Lung microvascular endothelial cell (primary cell): ENCODE results near the gene LPCAT1. TPM values are rescaled to one million over a fixed set of nuclear protein-coding genes. Genes with fewer than 3 reads are reported as not detected.
A peak's percentile ranks its signal among the peaks of the same experiment; 100 is the strongest.
"Not testable (repeated sequence)": the region's sequence is repeated elsewhere in the genome, so short reads cannot be mapped to it uniquely, and the experiment has no call there.

Source experiments
- DNase-seq, 2 donors: peaks; one replicate each; pipeline versions ENCODE4 v3.0.0 to v3.0.0-alpha.2; 2010; ENCODE audit warnings: low read depth in 2 of 2
- total RNA-seq: library from RNA; depleted of rRNA; stranded (reverse); fragments of >200 nt; gene quantifications from 2 replicates; pipeline ENCODE4 v1.2.1, GENCODE V29; 2014

Gene LPCAT1
- total RNA-seq, 1 donor from 2014 or later, result 26.2 TPM

- DNase-seq, result peak; percentile 28 to 36
These were observed 920 bp downstream of the LPCAT1 start for GRCh38 chr5:1522601-1523479.

- peak in 1 of 2 donors; percentile 29 for DNase-seq
These were observed 1.8 kb downstream of the LPCAT1 start for GRCh38 chr5:1521671-1522600.

- DNase-seq, result no peak
These were observed 2.8 kb downstream of the LPCAT1 start for GRCh38 chr5:1520791-1521453.

DNA sequence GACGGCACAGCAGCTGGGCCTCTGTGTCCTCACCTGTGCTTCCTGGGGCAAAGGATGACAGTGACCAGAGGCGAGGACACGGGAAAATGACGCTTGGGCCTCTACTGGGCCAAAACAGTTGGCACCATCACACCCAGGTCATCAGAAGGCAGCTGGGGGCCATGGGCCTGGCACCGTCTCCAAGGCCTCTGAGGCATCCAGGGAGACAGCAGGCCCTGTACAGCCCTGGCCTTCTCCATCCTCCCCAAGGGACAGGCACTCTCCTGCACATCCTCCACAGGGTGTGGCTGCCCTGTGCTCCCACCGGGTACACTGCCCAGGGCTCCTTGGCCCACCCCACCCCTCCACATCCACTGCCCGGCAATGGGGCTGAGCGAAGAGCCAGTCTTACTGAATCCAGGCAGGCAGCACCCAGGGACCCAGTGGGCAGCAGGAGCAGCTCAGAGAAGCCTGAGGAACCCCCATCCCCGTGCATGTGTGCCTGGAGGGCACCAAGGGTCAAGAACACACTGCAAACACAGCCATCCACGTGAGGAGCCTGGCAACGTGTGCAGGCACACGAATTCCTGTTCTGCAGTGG is 4.0 kb downstream of the LPCAT1 start:
- no peak for DNase-seq

DNA sequence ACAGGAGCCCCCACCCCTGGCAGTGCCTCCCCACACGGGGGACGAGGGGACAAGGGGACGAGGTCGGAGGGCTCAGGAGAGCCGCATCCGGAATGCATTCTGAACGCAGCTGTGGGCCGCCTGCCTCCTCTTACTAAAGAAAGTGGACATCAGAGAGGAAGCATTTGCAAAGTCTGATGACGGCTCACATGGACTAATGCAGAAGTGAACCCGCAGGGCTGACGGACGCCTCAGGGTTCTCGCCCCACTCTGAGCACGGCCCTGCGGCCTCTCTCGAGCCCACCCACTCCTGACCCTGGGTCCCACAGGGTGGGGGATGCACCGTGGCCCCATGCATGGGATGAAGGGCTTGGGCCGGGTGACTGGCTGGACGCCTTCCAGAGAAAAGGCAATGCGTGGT is 5.9 kb downstream of the LPCAT1 start:
- DNase-seq, result no peak

DNA sequence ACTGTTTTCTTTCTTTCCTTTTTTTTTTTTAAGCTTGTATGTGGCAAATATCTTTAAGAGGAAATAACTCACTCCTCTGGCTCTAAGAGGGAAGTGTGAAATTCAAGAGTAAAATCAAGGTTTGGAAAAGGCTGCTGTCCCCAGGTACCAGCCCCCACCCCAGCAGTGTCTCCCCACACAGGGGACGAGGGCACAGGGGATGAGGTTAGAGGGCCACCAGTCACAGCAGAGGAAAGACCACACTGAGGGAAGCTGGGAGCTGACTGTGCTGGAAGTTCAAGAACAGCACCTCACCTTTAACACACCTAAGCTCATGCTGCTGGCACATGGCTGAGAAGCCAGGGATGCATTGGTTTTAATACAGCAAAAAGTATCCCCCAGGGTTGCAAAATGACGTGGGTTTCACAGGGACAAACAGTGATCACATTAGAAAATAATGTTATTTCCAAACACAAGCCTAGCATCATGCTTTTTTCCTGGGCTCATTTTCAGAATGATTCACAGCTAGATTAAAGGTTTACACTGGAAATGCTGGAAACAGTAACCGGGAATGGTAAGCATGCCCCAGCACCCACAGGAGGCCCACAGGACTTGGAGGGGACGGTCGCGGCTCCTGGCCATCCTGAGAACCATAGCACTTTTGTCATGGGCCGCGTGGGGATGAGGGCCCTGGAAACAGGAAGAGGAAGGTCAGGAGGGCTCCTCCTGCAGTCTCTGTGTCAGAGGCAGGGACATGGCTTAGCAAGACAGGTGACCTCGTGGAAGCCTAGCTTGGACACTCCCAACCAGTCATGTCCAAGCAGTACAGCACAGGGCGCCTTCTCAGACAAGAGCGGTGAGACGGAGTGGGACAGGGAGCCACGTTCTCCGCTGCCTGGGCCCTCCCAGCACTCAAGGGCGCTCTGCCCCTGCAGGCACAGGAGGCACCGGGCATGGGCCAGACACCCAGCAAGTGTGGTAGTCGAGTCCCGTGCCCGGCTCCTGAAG is 6.9 kb downstream of the LPCAT1 start:
- peak in 1 of 2 donors; percentile 34 for DNase-seq

DNA sequence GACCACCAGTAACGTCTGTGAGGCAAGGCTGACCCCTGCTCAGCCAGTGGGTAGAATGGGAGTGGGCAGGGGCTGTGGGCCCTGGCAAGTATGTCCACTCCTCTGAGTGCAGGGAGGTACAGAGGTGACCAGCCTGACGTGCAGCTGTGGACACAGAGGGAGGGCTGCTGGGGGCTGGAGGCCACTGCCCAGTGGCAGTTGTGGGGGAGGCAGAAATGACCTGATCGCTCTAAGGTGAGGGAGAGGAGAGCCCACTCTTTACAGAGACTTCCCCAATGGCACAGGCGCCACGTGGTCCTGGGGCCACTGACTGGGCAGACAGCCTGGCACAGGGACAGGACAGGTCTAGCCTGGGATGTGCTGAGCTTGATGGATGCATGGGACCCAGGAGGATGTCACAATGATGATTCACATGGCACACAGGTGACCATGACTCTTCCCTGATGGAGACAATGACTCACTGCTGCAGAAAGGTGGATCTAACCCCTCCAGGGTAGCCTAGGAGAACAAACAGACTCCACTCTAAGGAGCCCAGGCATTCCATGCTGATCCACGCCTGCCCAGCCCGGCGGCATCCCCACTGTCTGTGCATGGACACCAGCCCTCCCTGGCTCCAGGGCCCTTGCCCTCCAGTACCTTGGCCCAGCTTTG is 7.7 kb downstream of the LPCAT1 start:
- DNase-seq, result peak in 1 of 2 donors; percentile 33

- no peak for DNase-seq
These were observed 8.3 kb downstream of the LPCAT1 start for GRCh38 chr5:1515311-1515920.

- DNase-seq, result not testable (repeated sequence)
These were observed 8.9 kb downstream of the LPCAT1 start for GRCh38 chr5:1514819-1515310.

DNA sequence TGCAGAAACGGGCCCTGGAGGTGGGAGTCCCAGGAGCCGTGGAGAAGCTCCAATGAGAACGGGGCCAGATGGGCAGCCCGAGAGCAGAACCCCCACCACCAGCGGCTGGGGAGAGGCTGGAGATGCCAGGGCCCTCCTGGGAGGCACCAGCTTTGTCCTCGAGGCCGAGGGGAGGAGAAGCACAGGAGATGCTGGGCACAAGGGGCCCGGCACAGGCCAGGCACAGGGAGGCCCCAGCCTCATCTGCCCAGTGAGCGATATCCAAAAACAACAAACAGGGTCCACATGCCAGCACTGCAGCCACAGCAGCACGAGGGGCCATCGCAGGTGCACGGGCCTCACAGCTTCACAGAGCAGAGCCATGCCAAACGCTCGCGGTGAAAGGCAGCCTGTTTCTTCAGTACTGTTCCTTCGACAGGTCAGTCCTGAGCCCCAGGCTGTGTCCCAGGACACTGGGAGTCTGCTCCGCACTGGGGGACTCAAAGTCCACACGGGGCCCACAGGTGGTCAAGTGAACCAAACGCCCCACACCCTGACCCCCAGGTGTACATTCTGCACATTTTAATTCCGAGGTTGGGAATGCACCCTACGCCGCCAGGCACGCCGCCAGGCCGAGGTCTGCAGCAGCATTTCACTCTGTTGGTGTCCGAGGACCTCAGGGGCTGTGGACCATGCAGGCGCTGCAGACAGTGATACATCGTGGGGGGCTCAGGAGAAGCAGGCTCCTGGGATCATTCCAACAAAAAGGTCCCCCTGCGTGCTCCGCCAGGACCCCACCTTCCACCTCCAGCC is 9.5 kb downstream of the LPCAT1 start:
- no peak for DNase-seq

GRCh38 chr5:1513326-1514026 is 10.3 kb downstream of the LPCAT1 start:
- DNase-seq, result no peak

DNA sequence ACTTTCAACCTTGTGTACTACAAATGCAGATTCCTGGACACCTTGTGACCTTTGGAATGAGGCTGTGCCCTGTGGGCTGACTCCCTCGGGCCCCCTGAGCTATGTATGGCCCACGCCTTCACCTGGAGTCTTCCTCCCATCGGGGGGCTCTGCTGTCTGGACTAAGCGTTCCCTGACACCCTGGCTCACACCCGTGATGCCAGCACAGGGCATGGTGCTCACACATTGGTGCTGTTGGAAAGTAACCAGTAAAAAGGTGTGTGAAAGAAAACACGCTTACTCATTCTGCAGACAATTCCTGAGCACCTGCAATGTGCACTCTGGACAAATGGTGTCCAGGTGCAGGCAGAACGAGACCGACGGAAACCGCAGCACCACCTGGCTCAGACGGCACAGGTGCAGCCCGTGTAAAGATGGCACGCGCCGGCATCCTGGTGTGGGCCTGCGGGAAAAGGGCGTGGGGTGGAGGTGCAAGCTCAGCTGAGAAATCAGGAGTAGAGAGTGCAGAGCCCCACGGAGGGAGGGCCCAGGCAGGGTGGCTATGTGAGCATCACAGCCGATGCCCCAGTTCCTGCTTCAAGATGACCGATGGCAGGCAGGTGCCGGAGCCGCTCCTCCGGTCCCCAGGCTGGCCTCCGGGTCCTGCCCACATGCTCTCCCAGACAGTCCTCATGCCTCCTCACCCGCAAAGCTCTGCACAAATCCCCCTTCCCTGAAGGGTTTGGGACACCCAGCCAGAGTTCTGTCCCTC is 11.0 kb downstream of the LPCAT1 start:
- DNase-seq, result no peak

GRCh38 chr5:1511651-1512540 is 11.9 kb downstream of the LPCAT1 start:
- DNase-seq, result peak; percentile 43 to 51

- no peak for DNase-seq
These were observed 12.7 kb downstream of the LPCAT1 start for GRCh38 chr5:1511048-1511447.

GRCh38 chr5:1510631-1511030 is 13.1 kb downstream of the LPCAT1 start:
- no peak for DNase-seq

GRCh38 chr5:1510151-1510561 is 13.6 kb downstream of the LPCAT1 start:
- no peak for DNase-seq
